HEK293 (cell line): Measurements from ENCODE around the gene GDPD5.

Experiments
- CTCF ChIA-PET: fragments of 350-600 bp; formaldehyde crosslinking; extraction: SDS; loops from one replicate; lab custom pipeline; 2021; ENCODE audit warnings: antibody characterized with exemption; lab: Yijun Ruan, JAX
- POLR2A ChIA-PET: fragments of 300-600 bp; formaldehyde crosslinking; extraction: SDS; loops from one replicate; lab custom pipeline; 2020; ENCODE audit warnings: antibody characterized with exemption, inconsistent platforms; lab: Yijun Ruan, JAX
- H3K27ac ChIP-seq: fragments of 200-500 bp; sonication (Bioruptor generic); 2 replicates; pipeline ENCODE4 v1.5.1; 2014; ENCODE audit warnings: low read depth, low read length, control low read depth, inconsistent platforms; ENCODE audit errors: extremely low read depth
- H3K36me3 ChIP-seq, 2 experiments: fragments of 200-500 bp in 1 of 2; sonication (Bioruptor generic) in 1 of 2; 1 replicate in 1 of 2; 2 replicates in 1 of 2; pipeline ENCODE4 v1.5.1; 2014 to 2017; ENCODE audit warnings: inconsistent platforms in 2 of 2, low read length in 2 of 2; ENCODE audit not compliant: control insufficient read depth in 2 of 2, insufficient read depth in 1 of 2
- H3K4me1 ChIP-seq: fragments of 200-500 bp; sonication (Bioruptor generic); 2 replicates; pipeline ENCODE4 v1.5.1; 2014; ENCODE audit warnings: mild to moderate bottlenecking, low read length, inconsistent platforms; ENCODE audit not compliant: control insufficient read depth, insufficient read depth
- H3K4me3 ChIP-seq: 2 replicates; pipeline ENCODE4 v1.5.1; 2011; ENCODE audit warnings: low read depth, mild to moderate bottlenecking, control low read depth, low read length, moderate library complexity
- H3K9me3 ChIP-seq: fragments of 200-500 bp; sonication (Bioruptor generic); 2 replicates; pipeline ENCODE4 v1.5.1; 2014; ENCODE audit warnings: low read depth, low read length, inconsistent platforms; ENCODE audit not compliant: control insufficient read depth, insufficient read depth
- OSR2 ChIP-seq: fragments of 450-650 bp; formaldehyde crosslinking; IDR thresholded peaks from 2 replicates; pipeline ENCODE4 v1.5.1; 2016; ENCODE audit warnings: missing biosample characterization, missing genetic modification characterization
- YY2 ChIP-seq: fragments of 450-650 bp; formaldehyde crosslinking; IDR thresholded peaks from 2 replicates; pipeline ENCODE4 v1.5.1; 2016; ENCODE audit warnings: missing biosample characterization, missing genetic modification characterization
- ZNF169 ChIP-seq: fragments of 450-650 bp; formaldehyde crosslinking; IDR thresholded peaks from 2 replicates; pipeline ENCODE4 v1.5.1; 2016; ENCODE audit warnings: missing biosample characterization, missing genetic modification characterization
- ZNF23 ChIP-seq: fragments of 450-650 bp; formaldehyde crosslinking; IDR thresholded peaks from 2 replicates; pipeline ENCODE4 v1.5.1; 2016; ENCODE audit warnings: missing biosample characterization, missing genetic modification characterization, borderline replicate concordance
- ZNF24 ChIP-seq: fragments of 450-650 bp; formaldehyde crosslinking; IDR thresholded peaks from 2 replicates; pipeline ENCODE4 v1.5.1; 2016; ENCODE audit warnings: missing biosample characterization, missing genetic modification characterization
- ZNF248 ChIP-seq: fragments of 450-650 bp; formaldehyde crosslinking; IDR thresholded peaks from 2 replicates; pipeline ENCODE4 v1.5.1; 2017; ENCODE audit warnings: missing biosample characterization, missing genetic modification characterization
- ZNF37A ChIP-seq: fragments of 450-650 bp; IDR thresholded peaks from 2 replicates; pipeline ENCODE4 v1.5.1; 2018; ENCODE audit warnings: missing biosample characterization, missing genetic modification characterization
- ZNF391 ChIP-seq: fragments of 450-650 bp; formaldehyde crosslinking; IDR thresholded peaks from 2 replicates; pipeline ENCODE4 v1.5.1; 2016; ENCODE audit warnings: low read depth, missing biosample characterization, missing genetic modification characterization, borderline replicate concordance
- ZNF473 ChIP-seq: fragments of 450-650 bp; formaldehyde crosslinking; IDR thresholded peaks from 2 replicates; pipeline ENCODE4 v1.5.1; 2017; ENCODE audit warnings: missing biosample characterization, missing genetic modification characterization
- ZNF621 ChIP-seq: fragments of 450-650 bp; formaldehyde crosslinking; IDR thresholded peaks from 2 replicates; pipeline ENCODE4 v1.5.1; 2017; ENCODE audit warnings: missing biosample characterization, missing genetic modification characterization
- ZNF830 ChIP-seq: fragments of 450-650 bp; IDR thresholded peaks from 2 replicates; pipeline ENCODE4 v1.5.0; 2018; ENCODE audit warnings: missing biosample characterization, missing genetic modification characterization, low read depth, mild to moderate bottlenecking, moderate library complexity
- ZSCAN16 ChIP-seq: fragments of 450-650 bp; formaldehyde crosslinking; IDR thresholded peaks from 2 replicates; pipeline ENCODE4 v1.5.1; 2016; ENCODE audit warnings: missing biosample characterization, missing genetic modification characterization
- ZSCAN30 ChIP-seq: fragments of 450-650 bp; IDR thresholded peaks from 2 replicates; pipeline ENCODE4 v1.5.1; 2018; ENCODE audit warnings: missing biosample characterization, mild to moderate bottlenecking, missing genetic modification characterization, moderate library complexity
- TF ChIP-seq, protein P1 (sequence below): fragments of 450-650 bp; formaldehyde crosslinking; IDR thresholded peaks from 2 replicates; pipeline ENCODE4 v1.5.1; 2016; ENCODE audit warnings: missing biosample characterization, missing genetic modification characterization, low read depth
- TF ChIP-seq, protein P2 (sequence below): sonication (generic); formaldehyde crosslinking; IDR thresholded peaks from 2 replicates; pipeline ENCODE4 v1.8.1; 2022; ENCODE audit warnings: mild to moderate bottlenecking, moderate library complexity, missing genetic modification reagents
- TF ChIP-seq, protein P3 (sequence below): fragments of 450-650 bp; formaldehyde crosslinking; IDR thresholded peaks from 2 replicates; pipeline ENCODE4 v1.5.1; 2016; ENCODE audit warnings: missing biosample characterization, missing genetic modification characterization
- TF ChIP-seq, protein P4 (sequence below): fragments of 450-650 bp; formaldehyde crosslinking; IDR thresholded peaks from 2 replicates; pipeline ENCODE4 v1.5.1; 2016; ENCODE audit warnings: missing biosample characterization, missing genetic modification characterization
- TF ChIP-seq, protein P5 (sequence below): fragments of 450-650 bp; formaldehyde crosslinking; optimal IDR thresholded peaks from 2 replicates; pipeline ENCODE3; 2016; ENCODE audit warnings: missing biosample characterization, mild to moderate bottlenecking, missing genetic modification characterization
- TF ChIP-seq, protein P6 (sequence below): fragments of 450-650 bp; formaldehyde crosslinking; IDR thresholded peaks from 2 replicates; pipeline ENCODE4 v1.5.1; 2016; ENCODE audit warnings: missing biosample characterization, missing genetic modification characterization
- TF ChIP-seq, protein P7 (sequence below): fragments of 450-650 bp; formaldehyde crosslinking; IDR thresholded peaks from 2 replicates; pipeline ENCODE4 v1.5.1; 2016; ENCODE audit warnings: missing biosample characterization, missing genetic modification characterization

The GDPD5 gene

DNA sequence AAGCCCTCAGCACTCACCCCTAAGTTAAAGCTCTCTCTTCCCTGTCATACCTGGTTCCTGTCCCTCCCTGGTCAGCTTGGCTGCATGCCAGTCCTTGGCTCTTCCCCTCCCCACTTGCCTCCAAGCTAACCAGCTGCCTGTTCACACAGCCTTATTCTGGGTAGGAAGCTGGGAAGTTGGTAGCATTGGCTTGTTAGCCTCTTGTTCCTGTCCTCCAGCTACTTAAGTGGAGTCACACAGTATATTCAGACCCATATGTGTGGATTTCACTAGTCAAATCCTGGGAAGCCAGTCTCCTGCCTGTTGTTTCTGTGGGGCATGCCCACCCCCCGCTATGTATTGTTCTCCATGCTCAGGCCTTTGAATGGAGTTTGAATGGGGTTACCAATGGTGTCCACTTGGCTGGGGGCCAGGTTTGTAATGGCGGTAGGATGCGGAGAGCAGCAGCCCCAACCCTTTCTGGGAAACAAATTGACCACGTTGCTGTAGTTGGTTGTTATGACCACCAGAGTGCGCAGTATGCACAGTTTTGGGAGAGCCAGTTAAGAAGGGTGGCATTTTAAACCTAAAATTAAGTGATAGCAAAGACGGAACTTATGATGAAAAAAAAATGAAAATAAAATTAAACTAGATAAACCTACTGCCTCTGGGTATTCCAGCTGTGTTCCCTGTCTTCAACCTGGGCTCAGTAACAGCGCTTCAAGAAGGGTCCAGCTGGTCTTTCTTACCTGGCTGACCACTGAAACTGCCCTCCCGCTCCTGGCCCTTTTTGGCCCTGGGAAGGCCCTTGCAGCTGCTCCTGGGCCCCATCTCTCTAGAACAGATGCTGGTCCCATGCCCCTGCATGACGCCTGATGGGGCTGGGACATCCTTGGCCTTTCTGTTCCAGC lies 137.1 kb downstream of the GDPD5 start (continued):
- TF ChIP-seq, protein P1, sequence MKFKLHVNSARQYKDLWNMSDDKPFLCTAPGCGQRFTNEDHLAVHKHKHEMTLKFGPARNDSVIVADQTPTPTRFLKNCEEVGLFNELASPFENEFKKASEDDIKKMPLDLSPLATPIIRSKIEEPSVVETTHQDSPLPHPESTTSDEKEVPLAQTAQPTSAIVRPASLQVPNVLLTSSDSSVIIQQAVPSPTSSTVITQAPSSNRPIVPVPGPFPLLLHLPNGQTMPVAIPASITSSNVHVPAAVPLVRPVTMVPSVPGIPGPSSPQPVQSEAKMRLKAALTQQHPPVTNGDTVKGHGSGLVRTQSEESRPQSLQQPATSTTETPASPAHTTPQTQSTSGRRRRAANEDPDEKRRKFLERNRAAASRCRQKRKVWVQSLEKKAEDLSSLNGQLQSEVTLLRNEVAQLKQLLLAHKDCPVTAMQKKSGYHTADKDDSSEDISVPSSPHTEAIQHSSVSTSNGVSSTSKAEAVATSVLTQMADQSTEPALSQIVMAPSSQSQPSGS (tag by site-specific recombination), result no peak
- TF ChIP-seq ZSCAN16 (tag by site-specific recombination) (no peak), ZNF473 (tag by site-specific recombination) (no peak), ZNF169 (tag by site-specific recombination) (no peak), YY2 (peak; percentile 68; the same call in 1 of the 2 replicates), ZNF391 (tag by site-specific recombination) (no peak), ZNF24 (tag by site-specific recombination) (no peak), OSR2 (no peak), ZSCAN30 (tag by site-specific recombination) (no peak), ZNF37A (tag by site-specific recombination) (no peak), ZNF248 (no peak), ZNF621 (no peak)
- TF ChIP-seq, protein P2, sequence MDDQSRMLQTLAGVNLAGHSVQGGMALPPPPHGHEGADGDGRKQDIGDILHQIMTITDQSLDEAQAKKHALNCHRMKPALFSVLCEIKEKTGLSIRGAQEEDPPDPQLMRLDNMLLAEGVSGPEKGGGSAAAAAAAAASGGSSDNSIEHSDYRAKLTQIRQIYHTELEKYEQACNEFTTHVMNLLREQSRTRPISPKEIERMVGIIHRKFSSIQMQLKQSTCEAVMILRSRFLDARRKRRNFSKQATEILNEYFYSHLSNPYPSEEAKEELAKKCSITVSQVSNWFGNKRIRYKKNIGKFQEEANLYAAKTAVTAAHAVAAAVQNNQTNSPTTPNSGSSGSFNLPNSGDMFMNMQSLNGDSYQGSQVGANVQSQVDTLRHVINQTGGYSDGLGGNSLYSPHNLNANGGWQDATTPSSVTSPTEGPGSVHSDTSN (CRISPR knock-in tag), result no peak
- TF ChIP-seq, protein P3, sequence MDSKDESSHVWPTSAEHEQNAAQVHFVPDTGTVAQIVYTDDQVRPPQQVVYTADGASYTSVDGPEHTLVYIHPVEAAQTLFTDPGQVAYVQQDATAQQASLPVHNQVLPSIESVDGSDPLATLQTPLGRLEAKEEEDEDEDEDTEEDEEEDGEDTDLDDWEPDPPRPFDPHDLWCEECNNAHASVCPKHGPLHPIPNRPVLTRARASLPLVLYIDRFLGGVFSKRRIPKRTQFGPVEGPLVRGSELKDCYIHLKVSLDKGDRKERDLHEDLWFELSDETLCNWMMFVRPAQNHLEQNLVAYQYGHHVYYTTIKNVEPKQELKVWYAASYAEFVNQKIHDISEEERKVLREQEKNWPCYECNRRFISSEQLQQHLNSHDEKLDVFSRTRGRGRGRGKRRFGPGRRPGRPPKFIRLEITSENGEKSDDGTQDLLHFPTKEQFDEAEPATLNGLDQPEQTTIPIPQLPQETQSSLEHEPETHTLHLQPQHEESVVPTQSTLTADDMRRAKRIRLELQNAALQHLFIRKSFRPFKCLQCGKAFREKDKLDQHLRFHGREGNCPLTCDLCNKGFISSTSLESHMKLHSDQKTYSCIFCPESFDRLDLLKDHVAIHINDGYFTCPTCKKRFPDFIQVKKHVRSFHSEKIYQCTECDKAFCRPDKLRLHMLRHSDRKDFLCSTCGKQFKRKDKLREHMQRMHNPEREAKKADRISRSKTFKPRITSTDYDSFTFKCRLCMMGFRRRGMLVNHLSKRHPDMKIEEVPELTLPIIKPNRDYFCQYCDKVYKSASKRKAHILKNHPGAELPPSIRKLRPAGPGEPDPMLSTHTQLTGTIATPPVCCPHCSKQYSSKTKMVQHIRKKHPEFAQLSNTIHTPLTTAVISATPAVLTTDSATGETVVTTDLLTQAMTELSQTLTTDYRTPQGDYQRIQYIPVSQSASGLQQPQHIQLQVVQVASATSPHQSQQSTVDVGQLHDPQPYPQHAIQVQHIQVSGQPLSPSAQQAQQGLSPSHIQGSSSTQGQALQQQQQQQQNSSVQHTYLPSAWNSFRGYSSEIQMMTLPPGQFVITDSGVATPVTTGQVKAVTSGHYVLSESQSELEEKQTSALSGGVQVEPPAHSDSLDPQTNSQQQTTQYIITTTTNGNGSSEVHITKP (tag by site-specific recombination), result no peak

DNA sequence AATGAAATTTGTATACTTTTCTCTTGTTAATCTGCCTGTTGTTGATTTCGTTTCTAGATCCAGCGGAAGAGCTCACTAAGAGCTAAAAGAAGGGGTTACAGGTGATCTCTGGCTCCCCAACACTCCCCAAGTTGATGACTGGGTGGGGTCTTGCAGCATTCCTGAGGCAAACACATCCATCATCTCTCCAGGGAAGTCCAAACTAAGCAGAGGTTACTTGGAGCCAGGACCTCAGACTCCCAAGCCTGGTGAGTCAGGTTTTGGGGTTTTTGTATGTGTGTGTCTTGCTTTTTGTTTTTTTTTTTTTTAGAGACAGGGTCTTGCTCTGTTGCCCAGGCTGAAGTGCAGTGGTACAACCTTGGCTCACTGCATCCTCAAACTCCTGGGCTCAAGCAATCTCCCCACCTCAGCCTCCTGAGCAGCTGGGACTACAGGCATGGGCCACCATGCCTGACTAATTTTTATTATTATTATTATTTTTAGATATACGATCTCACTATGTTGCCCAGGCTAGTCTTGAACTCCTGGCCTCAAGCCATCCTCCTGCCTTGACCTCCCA lies 137.9 kb downstream of the GDPD5 start:
- no peak overlapping the region for H3K4me3 ChIP-seq
- ChIA-PET POLR2A (no interaction called here), CTCF (interaction anchor here (0.6 to 10.9 kb wide), 30 partner anchors 8 to 454 kb away, joined by 3 to 209 read pairs (median 4); no protein-coding TSS in a partner anchor)
- H3K27ac ChIP-seq, result no peak overlapping the region
- no peaks in the 10 kb centered on the region for H3K9me3 ChIP-seq
- H3K4me1 ChIP-seq, result no peaks in the 10 kb centered on the region
- H3K36me3 ChIP-seq, result no peaks in the 10 kb centered on the region
- no peak for TF ChIP-seq ZNF830 (tag by site-specific recombination)
- TF ChIP-seq, protein P4, sequence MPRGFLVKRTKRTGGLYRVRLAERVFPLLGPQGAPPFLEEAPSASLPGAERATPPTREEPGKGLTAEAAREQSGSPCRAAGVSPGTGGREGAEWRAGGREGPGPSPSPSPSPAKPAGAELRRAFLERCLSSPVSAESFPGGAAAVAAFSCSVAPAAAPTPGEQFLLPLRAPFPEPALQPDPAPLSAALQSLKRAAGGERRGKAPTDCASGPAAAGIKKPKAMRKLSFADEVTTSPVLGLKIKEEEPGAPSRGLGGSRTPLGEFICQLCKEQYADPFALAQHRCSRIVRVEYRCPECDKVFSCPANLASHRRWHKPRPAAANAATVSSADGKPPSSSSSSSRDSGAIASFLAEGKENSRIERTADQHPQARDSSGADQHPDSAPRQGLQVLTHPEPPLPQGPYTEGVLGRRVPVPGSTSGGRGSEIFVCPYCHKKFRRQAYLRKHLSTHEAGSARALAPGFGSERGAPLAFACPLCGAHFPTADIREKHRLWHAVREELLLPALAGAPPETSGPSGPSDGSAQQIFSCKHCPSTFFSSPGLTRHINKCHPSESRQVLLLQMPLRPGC, result no peak
- TF ChIP-seq, protein P5, sequence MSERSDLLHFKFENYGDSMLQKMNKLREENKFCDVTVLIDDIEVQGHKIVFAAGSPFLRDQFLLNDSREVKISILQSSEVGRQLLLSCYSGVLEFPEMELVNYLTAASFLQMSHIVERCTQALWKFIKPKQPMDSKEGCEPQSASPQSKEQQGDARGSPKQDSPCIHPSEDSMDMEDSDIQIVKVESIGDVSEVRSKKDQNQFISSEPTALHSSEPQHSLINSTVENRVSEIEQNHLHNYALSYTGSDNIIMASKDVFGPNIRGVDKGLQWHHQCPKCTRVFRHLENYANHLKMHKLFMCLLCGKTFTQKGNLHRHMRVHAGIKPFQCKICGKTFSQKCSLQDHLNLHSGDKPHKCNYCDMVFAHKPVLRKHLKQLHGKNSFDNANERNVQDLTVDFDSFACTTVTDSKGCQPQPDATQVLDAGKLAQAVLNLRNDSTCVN, result no peak
- TF ChIP-seq ZNF23 (tag by site-specific recombination), result no peak
- TF ChIP-seq, protein P6, sequence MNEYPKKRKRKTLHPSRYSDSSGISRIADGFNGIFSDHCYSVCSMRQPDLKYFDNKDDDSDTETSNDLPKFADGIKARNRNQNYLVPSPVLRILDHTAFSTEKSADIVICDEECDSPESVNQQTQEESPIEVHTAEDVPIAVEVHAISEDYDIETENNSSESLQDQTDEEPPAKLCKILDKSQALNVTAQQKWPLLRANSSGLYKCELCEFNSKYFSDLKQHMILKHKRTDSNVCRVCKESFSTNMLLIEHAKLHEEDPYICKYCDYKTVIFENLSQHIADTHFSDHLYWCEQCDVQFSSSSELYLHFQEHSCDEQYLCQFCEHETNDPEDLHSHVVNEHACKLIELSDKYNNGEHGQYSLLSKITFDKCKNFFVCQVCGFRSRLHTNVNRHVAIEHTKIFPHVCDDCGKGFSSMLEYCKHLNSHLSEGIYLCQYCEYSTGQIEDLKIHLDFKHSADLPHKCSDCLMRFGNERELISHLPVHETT (tag by site-specific recombination), result no peak
- TF ChIP-seq, protein P7, sequence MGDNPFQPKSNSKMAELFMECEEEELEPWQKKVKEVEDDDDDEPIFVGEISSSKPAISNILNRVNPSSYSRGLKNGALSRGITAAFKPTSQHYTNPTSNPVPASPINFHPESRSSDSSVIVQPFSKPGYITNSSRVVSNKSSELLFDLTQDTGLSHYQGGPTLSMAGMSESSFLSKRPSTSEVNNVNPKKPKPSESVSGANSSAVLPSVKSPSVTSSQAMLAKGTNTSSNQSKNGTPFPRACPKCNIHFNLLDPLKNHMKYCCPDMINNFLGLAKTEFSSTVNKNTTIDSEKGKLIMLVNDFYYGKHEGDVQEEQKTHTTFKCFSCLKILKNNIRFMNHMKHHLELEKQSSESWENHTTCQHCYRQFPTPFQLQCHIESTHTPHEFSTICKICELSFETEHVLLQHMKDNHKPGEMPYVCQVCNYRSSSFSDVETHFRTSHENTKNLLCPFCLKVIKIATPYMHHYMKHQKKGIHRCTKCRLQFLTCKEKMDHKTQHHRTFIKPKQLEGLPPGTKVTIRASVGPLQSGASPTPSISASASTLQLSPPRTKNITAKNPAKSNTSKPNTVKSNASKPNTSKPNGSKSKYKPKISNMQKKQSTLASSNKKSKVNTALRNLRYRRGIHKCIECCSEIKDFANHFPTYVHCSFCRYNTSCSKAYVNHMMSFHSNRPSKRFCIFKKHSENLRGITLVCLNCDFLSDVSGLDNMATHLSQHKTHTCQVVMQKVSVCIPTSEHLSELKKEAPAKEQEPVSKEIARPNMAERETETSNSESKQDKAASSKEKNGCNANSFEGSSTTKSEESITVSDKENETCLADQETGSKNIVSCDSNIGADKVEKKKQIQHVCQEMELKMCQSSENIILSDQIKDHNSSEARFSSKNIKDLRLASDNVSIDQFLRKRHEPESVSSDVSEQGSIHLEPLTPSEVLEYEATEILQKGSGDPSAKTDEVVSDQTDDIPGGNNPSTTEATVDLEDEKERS (tag by site-specific recombination), result no peak
